Activated CD4-positive, alpha-beta T cell treated with anti-CD3 and anti-CD28 coated beads for 4 hours (primary cell): ENCODE measurements around the gene CYP3A7.
"Not testable (repeated sequence)": the region's sequence is repeated elsewhere in the genome, so short reads cannot be mapped to it uniquely, and the experiment has no call there.

Source experiments
- DNase-seq, 2 donors: peaks; one replicate each; pipeline ENCODE4 v3.0.0-alpha.2; 2020

Gene CYP3A7

DNA sequence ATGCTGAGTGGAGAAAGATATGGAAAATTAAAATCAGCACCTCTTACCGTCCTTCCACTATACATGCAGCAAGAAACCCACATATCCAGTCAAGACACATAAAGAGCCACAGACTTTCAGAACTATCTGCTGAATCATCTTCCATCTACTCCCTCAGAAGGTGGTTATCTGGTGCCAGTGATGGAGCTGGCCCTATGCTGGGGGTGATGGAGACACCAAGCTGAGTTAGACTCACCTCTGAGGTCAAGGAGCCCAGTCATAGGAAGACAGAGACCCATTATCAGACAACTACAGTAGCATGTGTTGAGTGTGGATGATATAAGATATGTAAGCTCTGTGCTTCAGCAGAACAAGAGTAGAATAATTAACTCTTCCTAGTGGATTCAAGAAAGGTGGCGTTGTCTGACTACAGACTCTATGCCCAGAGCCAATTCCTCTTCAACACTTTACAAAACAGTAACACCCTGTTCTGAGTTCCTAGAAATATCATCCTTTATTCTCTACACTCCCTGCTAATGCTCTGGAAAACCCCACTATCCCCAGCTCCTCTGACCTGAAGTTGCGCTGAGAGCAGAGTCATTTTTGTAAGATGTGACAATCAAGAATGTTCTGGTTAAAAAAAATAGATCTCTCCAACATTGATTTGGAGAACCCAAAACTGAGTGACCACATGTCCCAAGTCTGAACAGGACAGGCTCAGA lies 69.5 kb downstream of the CYP3A7 start:
- no peak for DNase-seq

DNA sequence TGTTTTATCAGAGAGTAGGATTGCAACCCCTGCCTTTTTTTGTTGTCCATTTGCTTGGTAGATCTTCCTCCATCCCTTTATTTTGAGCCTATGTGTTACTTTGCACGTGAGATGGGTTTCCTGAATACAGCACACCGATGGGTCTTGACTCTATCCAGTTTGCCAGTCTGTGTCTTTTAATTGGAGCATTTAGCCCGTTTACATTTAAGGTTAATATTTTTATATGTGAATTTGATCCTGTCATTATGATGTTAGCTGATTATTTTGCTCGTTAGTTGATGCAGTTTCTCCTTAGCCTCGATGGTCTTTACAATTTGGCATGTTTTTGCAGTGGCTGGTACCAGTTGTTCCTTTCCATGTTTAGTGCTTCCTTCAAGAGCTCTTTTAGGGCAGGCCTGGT lies 77.1 kb downstream of the CYP3A7 start:
- DNase-seq = not testable (repeated sequence)
